NCI-H526 (cell line): ENCODE data around the gene ZNF536.
A peak's percentile ranks its signal among the peaks of the same experiment; 100 is the strongest.
"Not testable (repeated sequence)": the region's sequence is repeated elsewhere in the genome, so short reads cannot be mapped to it uniquely, and the experiment has no call there.

ENCODE experiments used
- DNase-seq, 2 experiments: peaks; one replicate each; lab custom pipeline; 2025; lab: John Stamatoyannopoulos, UW

ZNF536 gene

GRCh38 chr19:30341611-30342201, 30.5 kb upstream of the ZNF536 start:
- peak; percentile 22 to 41 for DNase-seq

- DNase-seq = no peak
These were observed 29.3 kb upstream of the ZNF536 start for GRCh38 chr19:30342901-30343300.

- peak in 1 of 2 experiments; percentile 11 for DNase-seq
These were observed 27.4 kb upstream of the ZNF536 start for GRCh38 chr19:30344446-30345425.

- DNase-seq = no peak
These were observed 26.5 kb upstream of the ZNF536 start for GRCh38 chr19:30345686-30346085.

GRCh38 chr19:30346468-30346867, 25.7 kb upstream of the ZNF536 start:
- not testable (repeated sequence) for DNase-seq

GRCh38 chr19:30349131-30349730, 23.0 kb upstream of the ZNF536 start:
- peak in 1 of 2 experiments; percentile 19 for DNase-seq

GRCh38 chr19:30350692-30351663, 21.2 kb upstream of the ZNF536 start:
- DNase-seq = peak; percentile 8 to 56

GRCh38 chr19:30351774-30352173, 20.4 kb upstream of the ZNF536 start:
- DNase-seq = no peak

GRCh38 chr19:30353394-30353945, 18.7 kb upstream of the ZNF536 start:
- DNase-seq = no peak

GRCh38 chr19:30355586-30355985, 16.6 kb upstream of the ZNF536 start:
- no peak for DNase-seq

- DNase-seq = no peak
These were observed 15.1 kb upstream of the ZNF536 start for GRCh38 chr19:30356951-30357579.

- DNase-seq = no peak
These were observed 14.6 kb upstream of the ZNF536 start for GRCh38 chr19:30357580-30357954.

- DNase-seq = no peak
These were observed 13.9 kb upstream of the ZNF536 start for GRCh38 chr19:30358319-30358718.

GRCh38 chr19:30358821-30359580, 13.2 kb upstream of the ZNF536 start:
- DNase-seq = no peak

GRCh38 chr19:30359936-30360335, 12.2 kb upstream of the ZNF536 start:
- no peak for DNase-seq

GRCh38 chr19:30360376-30361106, 11.6 kb upstream of the ZNF536 start:
- no peak for DNase-seq

GRCh38 chr19:30361107-30361447, 11.1 kb upstream of the ZNF536 start:
- no peak for DNase-seq

- DNase-seq = no peak
These were observed 10.5 kb upstream of the ZNF536 start for GRCh38 chr19:30361721-30362120.

- no peak for DNase-seq
These were observed 9.9 kb upstream of the ZNF536 start for GRCh38 chr19:30362156-30362754.
